ES-I3 (cell line): Measurements from ENCODE around the gene ACVR2A.

Experiments
- H3K36me3 ChIP-seq: 2 replicates; pipeline ENCODE4 v1.6.1; 2013; ENCODE audit warnings: mild to moderate bottlenecking, low read length, control low read depth, moderate library complexity; ENCODE audit not compliant: insufficient read depth
- H3K4me1 ChIP-seq: 2 replicates; pipeline ENCODE4 v1.6.1; 2013; ENCODE audit warnings: mild to moderate bottlenecking, control low read depth, low read length; ENCODE audit not compliant: insufficient read depth
- H3K9ac ChIP-seq: 2 replicates; pipeline ENCODE4 v1.6.1; 2013; ENCODE audit warnings: low read depth, mild to moderate bottlenecking, low read length, moderate library complexity
- H3K9me3 ChIP-seq: 2 replicates; pipeline ENCODE4 v1.6.1; 2013; ENCODE audit warnings: mild to moderate bottlenecking, low read length, moderate library complexity; ENCODE audit not compliant: control insufficient read depth, insufficient read depth

Gene ACVR2A

DNA sequence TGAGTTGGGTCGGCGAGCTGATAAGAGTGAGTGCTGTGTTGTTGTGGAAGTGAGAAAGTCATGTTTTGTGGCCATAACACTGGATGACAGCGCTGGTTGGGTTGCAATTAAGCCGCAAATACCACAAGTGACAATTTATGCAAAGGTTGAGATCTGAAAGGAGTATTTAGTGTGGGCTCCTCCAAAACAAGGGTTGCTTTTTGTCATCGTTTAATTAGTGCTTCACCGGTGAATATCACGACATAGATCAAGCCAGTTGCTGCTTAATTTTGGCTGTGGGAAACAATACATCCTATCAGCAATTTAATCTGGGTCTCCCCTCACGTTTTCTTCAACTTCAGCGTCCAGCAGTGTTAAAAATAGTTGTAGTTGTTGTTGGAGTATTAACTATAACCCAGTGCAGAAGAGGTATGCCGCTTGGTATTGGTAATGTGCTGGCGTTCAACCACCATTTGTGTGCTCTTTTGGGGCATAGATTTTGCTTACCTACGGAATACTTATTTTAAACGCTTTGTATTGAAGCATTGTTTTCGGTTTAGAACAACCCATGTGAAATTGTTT lies 662 bp downstream of the ACVR2A start:
- H3K9me3 ChIP-seq, result no peaks in the 10 kb centered on the region; the same call in 1 of the 2 replicates
- H3K4me1 ChIP-seq, result peaks cover 6% of the 10 kb centered on the region
- peak overlapping the region; percentile 93 for H3K9ac ChIP-seq
- H3K36me3 ChIP-seq, result no peaks in the 10 kb centered on the region

DNA sequence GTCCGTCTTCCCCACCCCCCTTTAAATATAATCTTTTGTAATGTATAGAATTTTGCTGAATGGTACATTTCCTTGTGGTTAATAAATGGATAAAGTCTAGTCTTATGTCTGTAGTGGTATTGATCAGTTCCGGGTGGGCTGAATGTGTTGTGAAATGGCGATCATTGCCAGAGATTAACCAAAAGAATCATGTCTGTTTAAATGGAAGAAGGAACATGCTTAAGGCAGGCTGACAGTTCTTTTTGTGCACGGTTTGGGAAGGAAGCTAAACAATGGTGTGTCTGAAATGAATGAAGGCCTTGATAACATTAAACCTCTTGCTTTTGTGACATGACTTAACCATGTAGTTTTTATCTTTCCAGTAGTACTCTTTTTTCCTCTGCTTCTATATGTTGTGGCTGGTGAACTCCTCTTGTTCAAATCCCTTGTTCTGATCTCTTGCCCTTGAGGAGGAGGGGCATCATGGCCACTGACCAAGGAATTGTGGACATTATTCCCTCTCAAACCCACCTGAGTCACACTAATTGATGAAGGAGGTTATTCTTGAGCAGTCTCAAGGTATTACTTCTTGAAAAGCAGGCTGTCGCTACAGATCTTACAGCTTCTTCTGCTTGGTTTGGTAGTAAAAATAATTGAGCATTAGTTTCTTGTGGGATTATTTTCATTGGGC lies 1.7 kb downstream of the ACVR2A start:
- H3K36me3 ChIP-seq, result no peaks in the 10 kb centered on the region
- no peaks in the 10 kb centered on the region; the same call in 1 of the 2 replicates for H3K9me3 ChIP-seq
- peaks cover 6% of the 10 kb centered on the region for H3K4me1 ChIP-seq
- peak overlapping the region; percentile 93 for H3K9ac ChIP-seq

DNA sequence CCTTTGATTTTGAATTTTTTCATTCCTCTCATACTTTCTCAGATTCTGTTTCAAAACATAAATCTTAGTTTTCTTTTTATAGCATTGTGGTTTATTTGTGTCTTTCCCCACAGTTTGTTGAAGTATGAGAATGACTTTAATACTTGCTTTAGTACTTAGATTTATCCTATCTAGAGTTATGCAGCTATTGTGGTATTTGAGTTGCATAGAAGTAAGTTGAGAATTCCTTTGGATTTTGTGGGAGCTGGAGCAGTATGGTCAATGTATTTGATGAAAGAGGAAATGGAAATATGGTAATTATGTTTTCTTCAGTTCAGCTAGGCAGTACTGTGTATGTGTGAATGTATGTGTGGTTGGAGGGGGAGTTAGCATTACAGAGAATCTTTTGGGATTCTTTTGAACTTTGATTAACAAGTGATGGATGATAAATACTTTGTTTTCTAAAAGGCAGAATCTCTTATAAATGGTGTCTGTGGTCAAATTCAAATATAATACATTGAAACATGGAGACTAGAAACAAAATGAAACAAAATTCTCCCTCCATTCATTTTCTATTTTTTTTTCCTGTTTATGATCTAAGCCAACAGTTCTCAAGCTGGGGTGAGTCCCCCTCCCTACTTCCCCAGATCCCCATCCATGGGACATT lies 3.0 kb downstream of the ACVR2A start:
- peaks cover 6% of the 10 kb centered on the region for H3K4me1 ChIP-seq
- no peaks in the 10 kb centered on the region; the same call in 1 of the 2 replicates for H3K9me3 ChIP-seq
- H3K9ac ChIP-seq, result no peak overlapping the region
- no peaks in the 10 kb centered on the region for H3K36me3 ChIP-seq

DNA sequence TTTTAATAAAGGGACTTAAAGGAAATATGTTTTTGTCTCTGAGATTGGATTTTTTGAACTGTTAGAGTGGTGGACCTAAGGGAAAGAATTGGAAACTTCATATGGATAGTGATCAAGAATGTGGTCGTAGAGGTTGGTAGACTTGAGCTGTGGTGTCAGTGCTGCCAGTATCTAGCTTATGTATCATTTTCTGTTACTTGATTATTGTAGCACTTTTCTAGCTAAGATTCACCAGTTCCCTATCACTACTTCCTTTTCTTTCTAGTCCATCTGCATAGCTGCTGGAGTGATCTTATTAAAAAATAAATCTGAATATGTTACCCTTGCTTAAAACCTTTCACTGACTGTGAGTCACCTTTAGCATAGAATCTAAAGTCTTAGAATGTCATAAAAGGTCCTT lies 6.0 kb downstream of the ACVR2A start:
- H3K9me3 ChIP-seq, result no peaks in the 10 kb centered on the region
- no peak overlapping the region for H3K9ac ChIP-seq
- peaks cover 6% of the 10 kb centered on the region for H3K4me1 ChIP-seq
- no peaks in the 10 kb centered on the region for H3K36me3 ChIP-seq

DNA sequence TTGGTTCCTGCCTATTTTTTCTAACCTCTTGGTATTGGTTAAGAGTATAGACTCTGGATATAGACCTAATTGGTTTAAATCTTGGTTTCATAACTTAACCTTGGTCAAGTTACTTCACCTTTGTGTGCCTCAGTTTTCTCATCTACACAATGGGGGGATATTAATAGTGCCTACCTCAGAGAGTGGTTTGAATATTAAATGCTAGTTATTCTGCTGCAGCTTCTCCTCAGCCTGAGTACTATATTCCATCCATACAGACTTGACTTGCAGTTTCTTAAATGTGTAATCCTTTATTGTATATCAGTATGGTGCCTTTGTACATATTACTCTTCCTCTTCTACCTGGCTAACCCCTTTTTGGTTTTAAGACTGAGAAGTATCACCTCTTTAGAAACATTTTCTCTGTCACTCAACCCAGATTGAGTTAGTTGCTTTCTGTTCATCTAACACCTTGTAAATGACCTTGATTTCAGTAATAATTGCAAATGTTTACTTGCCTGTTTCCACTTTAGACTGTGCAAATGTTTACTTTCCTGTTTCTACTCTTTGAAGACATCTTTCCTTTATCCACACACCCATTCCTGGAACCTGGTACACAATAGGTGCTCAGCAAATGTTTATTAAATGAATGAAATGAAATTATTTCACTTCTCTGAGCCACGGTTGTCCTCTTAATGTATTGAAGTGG lies 6.6 kb downstream of the ACVR2A start:
- Histone ChIP-seq H3K9me3 (no peaks in the 10 kb centered on the region), H3K4me1 (peaks cover 5% of the 10 kb centered on the region), H3K9ac (no peak overlapping the region), H3K36me3 (no peaks in the 10 kb centered on the region)

DNA sequence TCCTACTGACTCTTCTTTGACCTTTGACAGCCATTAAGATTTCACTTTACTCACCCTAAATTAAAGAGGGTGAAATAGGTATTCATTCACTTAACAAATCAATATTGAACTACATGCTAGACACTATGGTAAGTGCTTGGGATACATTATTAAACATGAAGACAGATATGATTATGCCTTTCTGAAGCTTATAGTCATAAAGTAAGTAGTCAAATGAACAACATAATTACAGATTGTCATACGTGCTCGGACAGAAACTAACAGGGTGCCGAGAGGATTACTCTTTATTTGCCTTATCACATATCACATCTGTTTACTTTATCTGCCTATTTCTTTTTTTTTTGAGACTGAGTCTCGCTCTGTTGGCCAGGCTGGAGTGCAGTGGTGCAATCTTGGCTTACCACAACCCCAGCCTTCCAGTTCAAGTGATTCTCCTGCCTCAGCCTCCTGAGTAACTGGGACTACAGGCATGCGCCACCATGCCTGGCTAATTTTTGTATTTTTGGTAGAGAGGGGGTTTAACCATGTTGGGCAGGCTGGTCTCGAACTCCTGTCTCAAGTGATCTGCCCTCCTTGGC lies 9.8 kb downstream of the ACVR2A start:
- Histone ChIP-seq H3K4me1 (peaks cover 3% of the 10 kb centered on the region; the same call in 1 of the 2 replicates), H3K9ac (no peak overlapping the region), H3K9me3 (no peaks in the 10 kb centered on the region), H3K36me3 (no peaks in the 10 kb centered on the region)

DNA sequence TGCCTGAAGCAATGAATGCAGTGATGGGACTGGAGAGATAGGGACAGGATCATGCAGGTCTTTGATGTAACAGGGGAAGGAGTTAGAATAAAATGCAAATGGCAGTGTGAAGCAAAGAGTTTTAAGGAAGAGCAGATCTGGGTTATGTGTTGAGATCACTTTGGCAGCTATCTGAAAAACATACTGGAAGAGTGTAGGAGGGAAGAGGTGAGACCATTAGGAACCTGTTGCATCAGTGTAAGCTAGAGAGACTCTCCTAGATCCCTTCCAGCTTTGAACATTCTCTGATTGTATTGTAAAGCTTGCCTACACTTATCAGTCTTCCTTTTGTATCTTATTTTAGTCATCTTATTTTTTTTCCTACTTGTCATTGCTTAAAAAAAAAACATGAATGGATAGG lies 10.5 kb downstream of the ACVR2A start:
- Histone ChIP-seq H3K9me3 (no peaks in the 10 kb centered on the region), H3K36me3 (no peaks in the 10 kb centered on the region), H3K9ac (no peak overlapping the region), H3K4me1 (peaks cover 10% of the 10 kb centered on the region; the same call in 1 of the 2 replicates)

DNA sequence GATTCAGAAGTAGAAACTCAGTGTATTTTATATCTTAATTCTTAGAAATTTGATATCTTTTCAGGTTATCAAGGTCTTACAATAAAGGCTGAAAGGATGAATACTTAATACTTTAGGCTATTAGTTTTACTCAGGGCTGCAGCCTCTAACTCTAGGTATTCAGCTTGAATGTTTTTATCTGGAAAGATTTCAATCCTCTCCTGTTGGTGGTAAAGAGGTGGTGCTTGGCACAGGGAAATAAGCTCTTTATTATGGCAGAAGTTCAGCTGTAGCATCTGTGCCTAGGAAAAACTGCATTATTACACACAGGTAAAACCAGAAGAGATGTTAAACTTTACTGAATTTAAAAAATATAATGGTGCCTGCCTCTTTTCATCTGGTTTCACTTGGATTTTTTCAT lies 11.1 kb downstream of the ACVR2A start:
- no peaks in the 10 kb centered on the region for H3K36me3 ChIP-seq
- H3K9ac ChIP-seq, result no peak overlapping the region
- no peaks in the 10 kb centered on the region for H3K9me3 ChIP-seq
- H3K4me1 ChIP-seq, result peaks cover 10% of the 10 kb centered on the region; the same call in 1 of the 2 replicates

DNA sequence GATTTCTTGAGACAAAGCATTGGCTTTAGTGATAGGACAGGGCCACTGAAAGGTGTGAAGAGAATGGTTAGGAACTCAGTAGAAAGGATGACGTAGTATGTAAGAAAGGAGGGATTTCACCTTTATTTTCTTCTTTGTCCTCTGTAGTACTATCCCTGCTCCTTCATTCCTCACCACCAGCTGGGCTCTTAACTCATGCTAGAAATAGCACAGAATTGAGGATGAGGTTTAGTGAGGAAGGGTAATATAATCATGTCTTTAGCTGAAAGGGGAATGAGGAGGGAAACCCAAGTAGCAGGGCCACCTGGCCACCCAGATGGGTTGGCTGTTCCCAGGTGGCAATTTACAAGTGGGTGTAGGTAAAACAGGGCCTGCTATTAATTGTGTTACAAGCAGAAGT lies 15.2 kb downstream of the ACVR2A start:
- peaks cover 18% of the 10 kb centered on the region; the same call in 1 of the 2 replicates for H3K4me1 ChIP-seq
- H3K36me3 ChIP-seq, result no peaks in the 10 kb centered on the region
- H3K9me3 ChIP-seq, result no peaks in the 10 kb centered on the region
- H3K9ac ChIP-seq, result no peak overlapping the region

DNA sequence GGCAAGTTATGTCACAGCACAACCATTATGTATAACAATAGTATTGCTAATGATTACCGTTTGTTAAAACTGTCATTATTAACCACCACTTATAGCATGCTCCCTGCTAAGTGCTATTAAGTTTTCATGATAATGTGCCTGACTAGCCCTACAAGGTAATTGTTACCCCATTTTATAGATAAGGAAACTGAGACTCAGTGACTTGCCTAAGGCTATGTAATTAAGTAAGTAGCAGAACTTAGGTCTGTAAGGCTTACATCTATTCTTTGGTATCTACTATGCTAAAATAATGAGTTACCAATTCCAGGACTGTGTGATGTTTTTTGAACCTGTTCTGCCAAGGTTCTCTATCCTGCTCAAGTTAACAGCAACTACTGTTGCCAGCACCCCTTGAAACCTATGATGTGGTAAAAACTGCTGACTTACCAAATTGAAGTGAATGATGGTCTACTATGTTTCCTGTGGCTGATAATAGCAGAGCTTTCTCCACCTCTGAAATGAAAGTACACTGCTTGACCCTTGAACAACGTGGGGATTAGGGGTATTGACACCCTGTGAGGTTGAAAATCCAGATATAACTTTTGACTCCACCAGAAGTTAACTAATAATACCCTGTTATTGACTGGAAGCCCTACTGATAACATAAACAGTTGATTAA lies 18.2 kb downstream of the ACVR2A start:
- H3K9me3 ChIP-seq, result no peaks in the 10 kb centered on the region
- no peaks in the 10 kb centered on the region for H3K36me3 ChIP-seq
- no peak overlapping the region for H3K9ac ChIP-seq
- peaks cover 18% of the 10 kb centered on the region; the same call in 1 of the 2 replicates for H3K4me1 ChIP-seq

DNA sequence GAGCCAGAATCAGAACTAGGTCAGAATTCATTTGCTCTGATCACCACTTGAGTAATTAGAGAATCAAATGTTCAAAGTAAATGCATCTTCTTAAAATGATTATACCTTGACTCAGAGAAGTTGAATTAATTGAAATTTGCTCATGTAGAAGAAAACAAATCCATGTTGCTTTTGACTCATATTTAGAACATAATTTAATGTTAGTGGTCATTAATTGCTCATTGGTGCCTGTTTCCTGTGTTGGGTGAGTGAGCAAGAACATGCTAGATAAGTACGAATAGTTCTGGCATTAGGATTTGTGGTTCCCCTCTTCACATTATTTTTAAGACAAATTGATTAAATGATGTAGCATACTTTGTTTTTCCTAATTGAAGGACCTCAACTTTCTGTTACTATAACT lies 19.0 kb downstream of the ACVR2A start:
- Histone ChIP-seq H3K4me1 (peaks cover 18% of the 10 kb centered on the region; the same call in 1 of the 2 replicates), H3K9me3 (no peaks in the 10 kb centered on the region), H3K36me3 (no peaks in the 10 kb centered on the region), H3K9ac (no peak overlapping the region)

DNA sequence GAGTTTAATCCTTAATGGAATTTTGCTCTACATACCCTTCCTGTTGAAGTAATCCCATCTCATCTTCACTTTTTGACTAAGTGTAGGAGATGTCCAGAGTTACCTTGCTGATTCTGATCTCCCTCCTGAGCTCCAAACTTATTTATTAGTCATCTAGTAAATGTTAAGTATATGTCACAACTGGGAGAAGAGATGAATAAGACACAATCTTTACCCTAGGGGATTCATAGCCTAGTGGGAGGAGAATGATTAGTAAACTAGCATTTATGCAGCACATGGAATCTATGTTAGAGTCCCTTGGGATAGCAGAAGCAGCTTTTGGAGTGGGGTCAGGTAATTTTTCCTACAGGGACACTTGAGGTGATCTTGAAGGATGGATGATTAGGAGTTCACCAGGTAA lies 20.7 kb downstream of the ACVR2A start:
- Histone ChIP-seq H3K36me3 (no peaks in the 10 kb centered on the region), H3K4me1 (peaks cover 15% of the 10 kb centered on the region; the same call in 1 of the 2 replicates), H3K9ac (no peak overlapping the region), H3K9me3 (no peaks in the 10 kb centered on the region)

DNA sequence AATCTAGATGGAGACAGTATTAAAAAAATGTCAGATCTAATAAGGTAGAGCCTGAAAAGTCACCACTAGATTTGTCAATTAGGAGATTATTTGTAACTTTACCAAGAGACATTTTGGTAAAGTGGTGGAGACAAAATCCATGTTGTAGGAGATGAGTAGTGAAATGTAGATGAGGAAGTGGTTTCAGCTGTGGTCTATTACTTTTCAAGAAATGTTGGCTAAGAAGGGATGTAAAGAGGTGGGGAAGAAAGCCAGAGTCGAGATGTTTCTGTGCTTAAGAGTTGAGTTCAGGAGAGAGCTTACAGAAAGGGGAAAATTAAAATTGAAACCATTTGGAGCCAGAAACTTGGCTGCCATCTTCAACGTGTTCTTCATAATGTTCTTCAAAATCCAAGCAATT lies 22.2 kb downstream of the ACVR2A start:
- Histone ChIP-seq H3K9ac (no peak overlapping the region), H3K36me3 (no peaks in the 10 kb centered on the region), H3K9me3 (no peaks in the 10 kb centered on the region), H3K4me1 (peaks cover 11% of the 10 kb centered on the region; the same call in 1 of the 2 replicates)

DNA sequence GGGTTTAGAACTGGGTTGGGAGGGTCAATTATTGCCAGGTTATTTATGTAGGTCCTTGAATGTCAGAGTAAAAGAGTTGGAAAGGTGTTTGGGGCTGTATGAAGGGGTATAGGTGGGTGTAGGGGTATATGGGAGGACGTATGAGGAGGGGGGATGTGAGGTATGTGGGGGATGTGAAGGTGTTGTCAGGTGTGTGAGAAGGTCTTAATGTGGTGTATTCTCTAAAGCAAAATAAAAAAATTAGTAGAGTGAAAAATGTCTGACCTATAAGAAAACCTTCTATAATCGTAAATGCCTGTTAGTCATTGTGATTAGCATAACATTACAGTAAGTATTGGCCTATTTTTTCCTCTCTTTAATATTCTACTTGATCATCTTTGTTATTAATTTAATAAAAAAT lies 25.1 kb downstream of the ACVR2A start:
- no peaks in the 10 kb centered on the region for H3K9me3 ChIP-seq
- H3K4me1 ChIP-seq, result peaks cover 8% of the 10 kb centered on the region; the same call in 1 of the 2 replicates

More for the DNA sequence above, 25.1 kb downstream of the ACVR2A start:
- no peak overlapping the region for H3K9ac ChIP-seq
- no peaks in the 10 kb centered on the region for H3K36me3 ChIP-seq
